Anterior cingulate cortex (tissue), 58 donors: ENCODE data around the gene NPAS3.

ENCODE experiments used
- DNase-seq, 58 donors: peaks; one replicate each; lab custom pipeline; 2025; lab: John Stamatoyannopoulos, UW

Gene NPAS3

DNA sequence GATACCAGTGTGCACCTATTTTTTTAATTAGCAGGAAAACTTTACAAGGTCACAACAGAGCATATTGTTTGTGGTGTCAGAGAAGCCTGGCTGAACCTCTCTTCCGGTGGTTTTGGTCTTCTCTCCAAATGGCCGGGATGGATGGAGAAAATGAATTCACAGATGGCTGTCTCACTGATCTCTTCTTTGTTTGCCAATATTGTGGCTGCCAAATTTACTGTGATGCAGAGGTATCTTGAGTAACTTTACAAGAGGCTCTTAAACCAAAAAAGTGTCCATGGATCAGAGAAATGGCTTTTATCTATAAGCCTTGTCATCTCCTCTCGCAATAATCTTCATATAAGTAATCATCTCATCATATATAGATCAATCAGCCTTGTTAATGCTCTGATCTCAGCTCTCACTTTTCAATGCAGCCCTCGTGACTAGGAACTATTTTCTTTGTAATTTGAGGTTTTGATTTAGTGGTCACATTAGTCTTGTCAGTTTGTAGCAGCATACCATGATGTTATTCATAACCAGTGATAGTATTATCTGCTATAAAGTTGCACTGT is 704.1 kb downstream of the NPAS3 start:
- DNase-seq: no peak

DNA sequence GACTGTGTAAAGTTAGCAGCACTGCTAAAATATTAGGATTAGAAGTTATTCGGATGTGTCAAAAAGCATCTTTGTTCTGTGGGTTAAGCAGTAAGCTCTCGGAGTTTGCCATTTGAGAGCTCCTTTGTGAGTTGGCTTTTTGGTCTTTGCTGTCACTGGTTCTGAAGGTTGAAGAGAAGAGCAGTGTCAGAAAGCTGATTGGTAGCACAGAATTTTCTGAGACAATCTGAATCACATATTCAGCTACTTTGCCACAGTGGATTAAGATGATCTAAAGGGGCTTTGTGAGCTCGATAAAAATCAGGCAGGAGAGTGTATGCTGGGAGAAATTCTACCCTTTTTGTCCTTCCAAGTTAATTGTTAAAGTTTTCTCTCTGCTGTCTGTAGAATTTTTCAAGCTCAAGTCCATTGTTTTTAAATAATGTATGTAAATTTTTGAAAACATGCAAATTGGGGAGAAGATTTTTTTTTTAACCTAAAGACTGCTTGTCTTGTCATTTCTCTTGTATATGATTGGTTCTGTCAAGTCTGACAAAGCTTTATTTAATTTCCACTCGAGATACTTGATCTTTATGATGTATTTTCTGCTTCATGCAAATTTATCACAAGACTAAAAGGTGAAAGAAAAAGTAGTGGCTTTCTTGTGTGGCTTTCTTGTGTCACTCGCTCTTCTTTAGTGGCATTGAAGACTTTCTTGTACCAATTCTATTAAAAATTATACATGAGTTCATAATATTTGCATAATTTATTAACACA is 704.9 kb downstream of the NPAS3 start:
- DNase-seq: no peak

DNA sequence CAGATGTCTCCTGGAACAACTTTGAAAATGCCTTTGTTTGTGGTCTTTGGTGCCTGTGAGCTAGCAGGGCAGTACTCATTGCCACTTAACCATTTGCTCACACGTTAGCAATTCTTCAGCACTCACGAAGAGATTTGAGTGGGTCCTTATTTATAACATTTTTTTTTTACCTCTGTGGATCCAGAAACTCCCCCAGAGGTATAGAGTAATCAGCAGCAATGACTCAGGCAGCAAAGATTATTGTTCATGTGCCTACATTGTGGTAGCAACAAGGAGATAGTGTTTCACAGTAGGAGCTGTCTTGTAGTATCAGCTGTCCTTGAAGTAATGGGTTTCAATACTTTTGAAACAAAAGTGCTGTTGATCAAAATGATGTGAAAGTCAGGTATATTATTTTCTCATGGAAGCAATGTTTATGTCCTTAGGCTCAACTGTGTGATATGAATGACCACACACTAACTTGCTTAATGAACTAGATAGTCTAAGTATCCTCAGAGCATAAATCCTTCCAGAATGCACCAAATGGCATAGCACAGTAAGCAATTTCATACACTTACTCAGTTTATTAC is 708.1 kb downstream of the NPAS3 start:
- no peak for DNase-seq

DNA sequence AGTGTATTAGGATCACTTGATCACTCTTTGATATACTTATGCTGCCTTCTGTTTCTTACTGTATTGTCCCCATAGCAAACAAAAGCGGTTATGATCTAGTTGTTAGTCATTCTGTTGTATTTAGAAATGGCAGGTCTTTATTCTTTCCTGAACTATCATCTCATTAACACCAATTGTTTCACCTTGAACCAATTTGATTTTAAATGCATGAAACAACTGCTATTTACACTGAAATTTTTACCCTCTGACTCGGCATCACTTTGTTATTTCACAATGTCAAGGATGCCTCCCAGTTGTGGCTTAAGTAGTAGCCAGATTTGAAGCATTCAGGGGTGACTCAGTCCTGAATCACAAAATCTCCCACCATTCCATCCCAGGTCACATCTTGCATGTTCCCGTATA is 708.7 kb downstream of the NPAS3 start:
- no peak for DNase-seq

DNA sequence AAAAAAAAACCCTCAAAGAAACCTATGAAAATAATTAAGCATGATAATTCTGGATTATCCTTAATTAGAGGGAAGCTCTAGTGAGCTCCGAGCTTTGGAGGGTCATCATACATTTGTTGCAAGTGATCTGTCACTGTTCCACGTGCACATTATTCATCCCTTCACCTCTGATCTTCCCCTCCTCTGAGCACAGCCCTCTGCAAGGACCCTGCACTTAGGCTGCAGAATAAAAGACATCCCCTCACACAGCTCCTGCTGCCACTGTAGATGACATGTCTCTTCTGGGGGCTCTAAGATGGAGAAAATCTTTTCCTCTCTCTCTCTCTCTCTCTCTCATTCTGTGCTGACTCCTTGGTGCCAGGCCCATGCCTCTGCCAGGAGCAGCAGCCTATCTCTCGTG is 711.8 kb downstream of the NPAS3 start:
- no peak for DNase-seq

DNA sequence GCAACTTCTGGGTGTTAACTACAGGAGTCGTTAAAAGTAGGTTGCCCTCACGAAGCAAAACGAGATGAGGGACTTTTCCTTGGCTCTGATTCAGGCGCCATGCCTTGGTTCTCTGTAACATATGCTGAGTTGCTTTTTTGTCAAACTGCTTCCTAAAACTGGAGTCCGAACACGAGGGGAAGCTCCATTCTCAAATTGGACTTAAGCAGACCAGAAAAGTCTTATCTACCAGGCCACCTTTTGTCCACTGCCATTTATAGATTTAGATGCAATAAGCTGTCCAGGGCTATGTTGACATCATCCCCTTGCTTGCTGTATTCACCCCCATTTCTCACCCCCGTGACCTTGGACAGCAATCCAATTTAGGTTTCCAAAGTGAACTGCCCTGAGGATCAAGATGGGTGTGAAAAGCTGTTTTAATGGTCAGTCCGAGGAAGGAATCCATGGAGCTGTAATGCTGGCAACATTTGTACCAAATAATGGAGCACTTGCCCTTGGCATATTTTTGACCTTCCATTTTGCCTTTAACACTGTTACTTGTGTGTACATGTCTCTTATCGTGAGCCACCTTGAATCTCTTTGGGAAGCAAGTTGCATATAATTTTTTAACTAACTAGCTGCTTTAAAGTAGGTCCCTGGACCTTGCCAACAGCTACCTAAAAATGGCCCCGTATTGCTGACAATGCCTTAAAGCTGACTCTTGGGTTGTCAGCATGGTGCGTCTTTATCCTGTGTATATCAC is 714.1 kb downstream of the NPAS3 start:
- no peak for DNase-seq

DNA sequence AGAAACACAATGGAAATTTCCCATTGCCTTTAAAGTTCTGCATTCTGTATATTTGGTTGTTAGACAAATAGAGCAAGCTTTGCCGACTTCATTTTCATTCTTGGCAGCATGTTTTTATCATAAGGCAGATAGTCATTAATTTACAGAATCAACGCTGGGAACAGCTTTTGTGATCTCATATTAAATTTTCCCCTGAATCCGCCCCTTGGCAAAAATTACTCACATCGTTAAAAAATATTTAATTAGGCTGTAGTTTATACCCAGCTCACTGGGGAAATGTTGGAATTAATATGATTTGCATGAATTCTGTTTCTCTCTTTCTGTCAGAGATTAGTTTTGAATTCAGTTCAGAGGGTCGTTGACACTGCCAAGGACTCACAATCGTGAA is 714.6 kb downstream of the NPAS3 start:
- DNase-seq: no peak

DNA sequence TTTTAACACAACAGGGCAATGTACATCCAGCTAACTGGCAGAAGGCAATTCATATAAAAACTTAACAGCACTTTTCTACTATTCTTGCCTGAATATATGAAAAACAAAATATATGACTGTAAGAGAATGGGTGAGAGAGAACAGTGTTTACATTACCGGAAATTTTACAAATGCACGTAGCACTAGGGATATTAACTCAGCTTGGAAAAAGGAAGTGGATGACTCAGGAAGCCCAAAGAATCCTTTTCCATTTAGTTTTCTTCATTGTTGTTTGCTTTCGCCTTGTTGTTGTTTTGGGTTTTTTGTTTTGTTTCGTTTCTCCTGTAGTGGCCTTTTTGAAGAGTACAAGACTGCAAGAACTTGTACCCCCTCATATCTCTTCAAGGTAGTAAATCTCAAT is 716.7 kb downstream of the NPAS3 start:
- DNase-seq: no peak

DNA sequence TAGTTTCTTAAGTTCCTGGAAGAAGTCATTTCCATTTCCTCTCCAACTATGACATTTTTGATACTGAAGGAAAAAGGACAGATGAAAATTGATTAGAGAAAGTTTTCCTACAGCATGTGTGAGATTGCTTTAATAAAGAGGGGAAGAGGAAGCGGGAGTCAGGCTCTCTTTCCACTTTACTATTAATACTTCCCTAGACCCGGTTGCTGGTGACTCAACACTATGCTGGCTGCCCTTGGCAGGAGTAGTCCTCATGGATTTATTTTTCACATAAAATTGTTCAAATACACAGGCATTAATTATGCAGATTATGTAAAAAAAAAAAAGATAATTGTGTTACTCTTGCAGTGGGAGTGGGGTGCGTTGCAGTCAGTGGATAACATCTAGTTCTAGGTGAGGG is 718.8 kb downstream of the NPAS3 start:
- no peak for DNase-seq

DNA sequence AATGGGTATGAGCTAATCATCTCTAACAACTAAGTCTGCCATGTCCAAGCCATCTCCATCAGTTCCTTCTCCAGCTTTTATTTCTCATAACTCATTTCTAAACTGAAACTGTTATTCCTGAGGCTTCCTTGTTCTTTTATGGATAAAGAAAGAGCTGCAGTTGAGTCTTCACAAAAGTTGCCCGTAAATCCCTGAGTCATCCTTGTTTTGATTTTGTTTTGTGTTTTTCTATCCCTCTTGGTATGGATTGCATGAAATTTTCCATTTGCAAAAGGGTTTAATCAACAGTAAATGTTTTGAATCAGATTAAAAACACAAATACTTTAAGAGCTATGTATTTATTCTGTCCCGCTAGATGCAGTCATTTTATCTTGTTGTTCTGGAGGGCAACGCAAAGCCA is 721.6 kb downstream of the NPAS3 start:
- no peak for DNase-seq

DNA sequence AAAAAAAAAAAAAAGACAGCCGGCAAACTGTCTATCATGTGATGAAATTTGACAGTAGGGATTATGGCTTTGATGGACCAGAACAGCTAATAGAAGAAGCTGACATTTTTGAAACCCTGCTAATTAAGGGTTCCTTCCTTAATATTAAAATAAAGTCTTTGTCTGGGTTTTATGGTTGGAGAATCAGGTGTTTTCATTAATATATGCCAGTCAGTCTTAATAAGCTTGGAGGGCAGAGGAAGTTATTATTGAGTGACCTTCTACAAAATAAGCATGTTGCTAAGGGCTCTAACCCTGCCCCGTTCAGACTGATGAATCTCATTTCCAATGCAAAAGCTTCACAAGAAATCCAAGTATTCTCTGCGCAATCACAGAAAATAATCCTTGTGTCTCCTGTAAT is 722.4 kb downstream of the NPAS3 start:
- DNase-seq: no peak

DNA sequence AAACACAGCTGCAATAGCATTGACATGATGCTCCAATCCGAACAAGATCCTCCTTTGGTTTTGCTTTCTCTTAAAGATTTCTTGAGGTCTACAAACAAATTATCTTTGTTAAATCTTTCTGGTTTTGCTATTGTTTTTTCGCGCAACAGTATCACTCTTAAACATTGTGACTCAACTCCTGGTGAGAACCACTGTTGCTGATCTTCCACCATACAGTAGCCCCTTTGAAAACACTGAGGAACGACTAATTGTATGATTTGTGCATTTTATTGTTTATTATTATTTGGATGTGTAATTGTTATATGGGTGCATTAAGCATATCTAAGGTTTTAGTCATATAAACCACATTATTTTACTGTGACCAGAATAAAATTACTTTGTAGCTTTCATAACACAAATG is 729.4 kb downstream of the NPAS3 start:
- DNase-seq: no peak

DNA sequence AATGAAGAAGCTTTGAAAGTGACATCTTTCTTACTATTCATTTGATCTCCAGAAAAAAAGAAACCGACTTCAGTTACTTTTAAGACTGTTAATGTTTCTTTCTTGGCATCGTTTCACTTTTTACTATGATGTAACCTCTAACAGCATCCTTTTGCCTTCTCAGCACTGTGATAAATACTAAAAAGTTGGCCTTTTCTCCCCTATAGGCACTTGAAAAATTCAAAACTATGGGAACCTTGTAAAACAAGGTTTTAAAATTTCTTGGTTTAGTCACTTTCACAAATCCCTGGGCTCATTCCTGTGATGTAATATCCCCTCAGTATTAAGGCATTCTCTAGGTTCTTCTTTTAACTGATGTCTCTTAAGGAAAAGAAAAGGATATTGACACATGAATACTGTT is 730.4 kb downstream of the NPAS3 start:
- no peak for DNase-seq

DNA sequence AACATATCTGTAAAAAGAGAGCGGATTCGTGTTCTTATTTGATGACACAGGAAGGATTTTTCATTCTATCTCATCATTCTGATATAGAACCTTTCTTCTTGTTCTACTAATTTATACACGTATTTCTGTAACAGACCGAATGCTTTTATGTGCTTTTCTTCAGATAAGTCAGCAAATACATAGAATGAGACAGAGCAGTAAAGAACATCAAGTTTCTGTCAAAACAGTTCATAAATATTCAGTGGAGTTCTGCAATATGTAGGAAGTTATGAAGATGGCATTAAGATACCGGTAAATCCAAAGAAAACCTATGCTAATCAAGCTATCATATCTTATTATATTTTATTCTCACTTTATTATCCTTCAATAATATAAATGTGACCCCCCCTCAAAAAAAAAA is 731.6 kb downstream of the NPAS3 start:
- no peak for DNase-seq

DNA sequence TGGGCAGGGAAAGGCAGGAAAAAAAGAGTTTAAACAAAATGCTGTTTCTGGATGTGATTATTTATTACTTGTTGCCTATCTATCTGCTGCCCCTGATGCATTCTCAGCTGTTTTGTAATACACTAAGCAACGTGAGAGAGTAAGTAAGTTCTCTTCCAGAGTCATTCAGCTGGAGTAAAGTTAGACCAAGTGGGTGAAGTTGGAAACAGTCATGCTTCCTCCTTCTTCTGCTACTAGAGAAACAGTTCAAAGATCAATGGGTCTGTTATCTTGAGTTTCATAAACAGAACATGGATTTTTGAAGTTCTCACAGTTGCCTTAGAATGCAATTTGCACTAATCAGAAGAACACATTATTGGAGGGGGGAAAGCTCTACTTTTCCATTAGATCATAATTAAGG is 732.9 kb downstream of the NPAS3 start:
- no peak for DNase-seq

DNA sequence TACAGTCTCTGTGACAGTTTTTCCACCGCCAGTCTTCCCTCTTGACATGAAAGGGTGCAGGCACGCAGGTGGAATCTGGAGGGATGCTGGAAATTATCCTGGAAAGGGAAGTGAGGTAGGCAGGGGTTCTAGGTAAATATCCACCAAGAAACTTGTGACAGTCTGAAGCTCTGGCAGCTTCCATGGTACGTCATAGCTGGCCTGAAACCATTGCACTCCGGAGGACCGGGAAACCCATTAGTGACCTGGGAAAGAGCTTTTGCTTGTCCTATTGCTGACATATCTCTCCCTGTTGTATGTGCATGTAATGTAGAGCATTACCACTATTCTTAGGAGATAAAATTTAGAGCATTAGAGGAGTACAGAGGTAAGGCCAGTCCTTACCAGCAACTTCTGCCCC is 736.2 kb downstream of the NPAS3 start:
- peak in 2 of 58 donors; percentile 4 to 21 for DNase-seq

DNA sequence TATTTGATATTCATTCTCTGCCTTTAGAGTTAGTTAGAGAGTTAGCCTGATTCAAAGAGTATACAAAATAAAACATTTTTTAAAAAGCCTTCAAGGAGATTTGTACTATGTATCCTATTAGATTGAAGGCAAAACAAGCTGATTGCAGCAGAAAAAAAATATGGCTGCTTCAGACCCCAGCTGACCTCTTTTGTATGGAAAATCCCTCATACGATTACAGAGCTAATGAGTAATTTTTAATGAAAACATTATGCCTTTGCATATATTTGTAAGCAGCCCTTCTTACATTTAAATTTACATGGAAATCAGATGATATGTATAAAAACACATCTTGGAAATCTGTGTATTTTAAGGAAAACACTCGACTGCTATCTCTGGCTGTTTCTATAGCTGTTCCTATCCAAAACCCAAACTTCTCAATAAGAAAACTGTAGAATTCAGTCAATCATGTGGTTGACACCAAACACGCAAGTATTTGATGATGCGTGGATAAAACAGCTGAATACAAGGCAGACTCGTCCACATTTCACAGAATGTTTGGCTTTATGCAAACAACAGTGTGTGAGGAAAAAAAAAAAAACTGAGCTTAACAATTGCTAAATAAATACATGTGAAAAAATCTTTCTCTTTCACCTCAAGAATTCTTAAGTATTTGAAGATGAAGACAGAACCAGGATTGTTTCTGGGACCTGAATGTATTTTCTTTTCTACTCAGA is 736.9 kb downstream of the NPAS3 start:
- DNase-seq: no peak

DNA sequence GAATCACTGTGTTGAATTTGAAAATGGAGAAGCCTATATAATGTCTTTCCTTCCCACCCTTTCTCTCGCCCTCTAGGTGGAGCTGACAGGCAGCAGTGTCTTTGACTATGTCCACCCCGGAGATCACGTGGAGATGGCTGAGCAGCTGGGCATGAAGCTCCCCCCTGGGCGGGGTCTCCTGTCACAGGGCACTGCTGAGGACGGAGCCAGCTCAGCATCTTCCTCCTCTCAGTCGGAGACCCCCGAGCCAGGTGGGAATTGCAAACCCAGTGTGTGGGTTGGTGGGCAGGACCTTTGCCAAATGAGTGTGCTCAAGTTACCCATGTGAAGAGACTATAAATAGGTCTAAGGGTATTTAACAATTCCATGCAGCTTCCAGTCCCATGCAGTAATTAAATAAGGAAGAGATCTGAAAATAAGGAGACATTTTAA is 737.5 kb downstream of the NPAS3 start:
- peak in 47 of 58 donors; percentile 8 to 70 (median 40) for DNase-seq

DNA sequence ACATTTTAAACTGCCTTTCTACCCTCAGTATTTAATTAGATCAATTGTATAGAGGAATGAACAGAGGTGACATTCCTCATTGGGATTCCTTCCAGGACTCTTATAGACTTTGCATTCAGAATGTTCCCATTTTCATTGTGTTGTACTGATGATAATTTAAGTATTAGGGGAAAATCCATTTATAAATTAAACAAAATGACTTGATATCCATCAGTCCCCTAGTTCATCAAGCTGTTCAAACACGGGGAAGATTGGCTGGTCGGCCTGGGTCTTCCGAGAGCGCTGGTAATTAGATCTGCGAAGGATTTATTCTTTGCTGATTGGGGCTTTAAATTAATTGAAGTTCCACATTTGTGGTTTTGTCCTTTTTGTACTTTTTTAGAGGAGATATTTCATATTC is 738.2 kb downstream of the NPAS3 start:
- no peak for DNase-seq

DNA sequence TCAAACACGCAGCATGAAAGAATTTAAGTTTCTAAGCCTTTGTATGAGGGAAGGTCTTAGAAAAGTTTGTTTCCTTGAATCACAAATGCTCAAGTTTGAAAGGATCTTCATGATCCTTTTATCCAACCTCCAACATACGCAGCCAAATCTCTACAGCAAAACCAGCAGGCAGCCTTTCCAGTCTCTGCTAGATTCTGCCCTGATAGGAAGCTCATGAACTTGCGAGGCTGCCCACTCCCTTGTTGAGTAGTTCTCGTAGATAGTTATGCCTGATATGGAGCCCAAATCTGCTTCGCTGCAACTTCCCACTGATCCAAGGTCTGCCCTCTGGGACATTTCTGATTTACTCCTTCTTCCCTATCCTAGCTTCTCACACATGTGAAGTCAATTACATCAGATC is 739.3 kb downstream of the NPAS3 start:
- no peak for DNase-seq

DNA sequence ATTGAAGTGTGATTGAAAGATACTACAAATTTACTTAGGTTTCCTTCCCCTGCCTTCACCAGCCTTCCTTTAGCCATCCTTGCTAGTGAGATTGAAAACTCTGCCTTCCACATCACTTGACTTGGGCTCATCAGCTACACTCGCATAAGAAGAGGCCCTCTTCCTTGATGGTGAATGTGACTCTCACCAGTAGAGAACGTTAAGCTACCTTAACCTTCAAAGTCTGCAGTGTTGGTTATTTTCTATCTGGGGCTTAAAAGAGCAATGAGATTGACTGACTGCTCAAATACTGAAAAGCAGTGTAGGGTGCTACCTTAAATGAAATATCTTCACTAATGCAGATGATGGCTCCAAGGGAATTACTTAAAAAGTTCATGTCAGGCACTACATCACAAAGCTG is 740.3 kb downstream of the NPAS3 start:
- no peak for DNase-seq
